Osteoblast (primary cell): ENCODE data around the gene PNPLA2. TPM values are rescaled to one million over a fixed set of nuclear protein-coding genes. Genes with fewer than 3 reads are reported as not detected.
A peak's percentile ranks its signal among the peaks of the same experiment; 100 is the strongest.

Source experiments
- DNase-seq: peaks from one replicate; pipeline ENCODE4 v3.0.0; 2011; ENCODE audit warnings: low spot score, mixed read lengths; ENCODE audit not compliant: insufficient read length; ENCODE audit errors: missing footprints
- H2AFZ ChIP-seq: 2 replicates; pipeline ENCODE4 v1.6.0; 2011; ENCODE audit warnings: mild to moderate bottlenecking, low read length
- H3K27ac ChIP-seq: 2 replicates; pipeline ENCODE4 v1.5.1; 2011; ENCODE audit warnings: mild to moderate bottlenecking, low read depth, low read length, moderate library complexity
- H3K27me3 ChIP-seq: 2 replicates; pipeline ENCODE4 v1.6.0; 2012; ENCODE audit warnings: mild to moderate bottlenecking, control low read depth, inconsistent platforms, low read length, moderate library complexity; ENCODE audit not compliant: insufficient read depth
- H3K36me3 ChIP-seq: 2 replicates; pipeline ENCODE4 v1.5.1; 2011; ENCODE audit warnings: mild to moderate bottlenecking, low read length, control low read depth, moderate library complexity; ENCODE audit not compliant: insufficient read depth
- H3K4me1 ChIP-seq: 2 replicates; pipeline ENCODE4 v1.5.1; 2011; ENCODE audit warnings: mild to moderate bottlenecking, low read length, control low read depth, moderate library complexity; ENCODE audit not compliant: insufficient read depth
- H3K4me2 ChIP-seq: 2 replicates; pipeline ENCODE4 v1.6.0; 2011; ENCODE audit warnings: mild to moderate bottlenecking, low read length; ENCODE audit not compliant: insufficient read depth
- H3K4me3 ChIP-seq: fragments of 200-600 bp; sonication (generic); 3 replicates; pipeline ENCODE4 v1.5.1; 2012; ENCODE audit warnings: mild to moderate bottlenecking, low read length, inconsistent platforms; ENCODE audit not compliant: insufficient read depth
- H3K79me2 ChIP-seq: 2 replicates; pipeline ENCODE4 v1.6.0; 2012; ENCODE audit warnings: mild to moderate bottlenecking, low read length, control low read depth, inconsistent platforms; ENCODE audit not compliant: insufficient read depth
- H3K9me3 ChIP-seq: 2 replicates; pipeline ENCODE4 v1.5.1; 2011; ENCODE audit warnings: low read depth, low read length, control low read depth
- H4K20me1 ChIP-seq: 2 replicates; pipeline ENCODE4 v1.6.0; 2012; ENCODE audit warnings: mild to moderate bottlenecking, low read length, control low read depth; ENCODE audit not compliant: insufficient read depth
- CTCF ChIP-seq: IDR thresholded peaks from 2 replicates; pipeline ENCODE4 v1.5.1; 2011; ENCODE audit warnings: mild to moderate bottlenecking, low read depth, low read length, moderate library complexity; ENCODE audit errors: extremely low read depth
- total RNA-seq: library from RNA; depleted of rRNA; stranded (reverse); fragments of >200 nt; gene quantifications from 2 replicates; pipeline ENCODE4 v1.2.3, GENCODE V29; 2012

Gene PNPLA2
- total RNA-seq, 1 donor, result 32.6 TPM

- no peak overlapping the region for H3K4me2 ChIP-seq
- DNase-seq, result no peak
- no peak overlapping the region for H3K27ac ChIP-seq
- no peak overlapping the region for H3K4me3 ChIP-seq
- no peak overlapping the region for H2AFZ ChIP-seq
- H3K79me2 ChIP-seq, result peaks cover 14% of the 10 kb centered on the region
- H4K20me1 ChIP-seq, result no peaks in the 10 kb centered on the region
- H3K36me3 ChIP-seq, result peaks cover 23% of the 10 kb centered on the region
- no peaks in the 10 kb centered on the region for H3K27me3 ChIP-seq
- TF ChIP-seq CTCF, result no peak
- peaks cover 17% of the 10 kb centered on the region for H3K4me1 ChIP-seq
- H3K9me3 ChIP-seq, result no peaks in the 10 kb centered on the region
Observed at GRCh38 chr11:802018-802617, 16.6 kb upstream of the PNPLA2 start.

- Histone ChIP-seq H3K4me2 (no peak overlapping the region), H3K4me1 (peaks cover 17% of the 10 kb centered on the region), H3K79me2 (peaks cover 14% of the 10 kb centered on the region), H3K36me3 (peaks cover 23% of the 10 kb centered on the region), H3K9me3 (no peaks in the 10 kb centered on the region), H3K27me3 (no peaks in the 10 kb centered on the region), H4K20me1 (no peaks in the 10 kb centered on the region), H3K27ac (no peak overlapping the region), H3K4me3 (no peak overlapping the region), H2AFZ (no peak overlapping the region)
- DNase-seq, result no peak
- TF ChIP-seq CTCF, result no peak
Observed at GRCh38 chr11:802693-803466, 15.8 kb upstream of the PNPLA2 start.

GRCh38 chr11:803467-803742 lies 15.3 kb upstream of the PNPLA2 start:
- H3K4me3 ChIP-seq, result peak overlapping the region; percentile 74
- peak overlapping the region; percentile 87 for H3K4me2 ChIP-seq
- no peaks in the 10 kb centered on the region for H3K27me3 ChIP-seq
- peaks cover 19% of the 10 kb centered on the region for H3K4me1 ChIP-seq
- no peak overlapping the region for H3K27ac ChIP-seq
- peaks cover 16% of the 10 kb centered on the region for H3K79me2 ChIP-seq
- H3K36me3 ChIP-seq, result peaks cover 23% of the 10 kb centered on the region
- no peak for TF ChIP-seq CTCF
- no peak for DNase-seq
- H3K9me3 ChIP-seq, result no peaks in the 10 kb centered on the region
- H4K20me1 ChIP-seq, result no peaks in the 10 kb centered on the region
- no peak overlapping the region for H2AFZ ChIP-seq

- DNase-seq, result peak; percentile 97
- H2AFZ ChIP-seq, result peak overlapping the region; percentile 31
- peak overlapping the region; percentile 74 for H3K4me3 ChIP-seq
- peaks cover 22% of the 10 kb centered on the region for H3K79me2 ChIP-seq
- H3K4me1 ChIP-seq, result peaks cover 23% of the 10 kb centered on the region
- no peak overlapping the region for H3K27ac ChIP-seq
- no peaks in the 10 kb centered on the region for H3K27me3 ChIP-seq
- H3K4me2 ChIP-seq, result peak overlapping the region; percentile 87
- TF ChIP-seq CTCF, result no peak
- H4K20me1 ChIP-seq, result no peaks in the 10 kb centered on the region
- peaks cover 23% of the 10 kb centered on the region for H3K36me3 ChIP-seq
- no peaks in the 10 kb centered on the region for H3K9me3 ChIP-seq
Observed at GRCh38 chr11:803770-804598, 14.7 kb upstream of the PNPLA2 start.
